HEK293T (cell line): Measurements from ENCODE around the gene CHRNA10.

ENCODE experiments used
- ELF4 ChIP-seq: fragments of 450-650 bp; IDR thresholded peaks from 2 replicates; pipeline ENCODE4 v1.6.1; 2017; ENCODE audit warnings: antibody characterized with exemption
- FOXK2 ChIP-seq: fragments of 450-650 bp; IDR thresholded peaks from 2 replicates; pipeline ENCODE4 v1.6.1; 2016; ENCODE audit warnings: mild to moderate bottlenecking
- FOXM1 ChIP-seq: fragments of 450-650 bp; IDR thresholded peaks from 2 replicates; pipeline ENCODE4 v1.6.1; 2017; ENCODE audit warnings: mild to moderate bottlenecking, borderline replicate concordance
- HDGF ChIP-seq: fragments of 450-650 bp; IDR thresholded peaks from 2 replicates; pipeline ENCODE4 v1.6.1; 2017; ENCODE audit warnings: antibody characterized with exemption, borderline replicate concordance
- LEF1 ChIP-seq: fragments of 450-650 bp; IDR thresholded peaks from 2 replicates; pipeline ENCODE4 v1.6.1; 2017; ENCODE audit warnings: mild to moderate bottlenecking, borderline replicate concordance
- NFRKB ChIP-seq: fragments of 450-650 bp; IDR thresholded peaks from 2 replicates; pipeline ENCODE4 v1.6.1; 2016; ENCODE audit warnings: mild to moderate bottlenecking, moderate library complexity
- PKNOX1 ChIP-seq: fragments of 450-650 bp; IDR thresholded peaks from 2 replicates; pipeline ENCODE4 v1.6.1; 2016
- SP1 ChIP-seq: fragments of 450-650 bp; IDR thresholded peaks from 2 replicates; pipeline ENCODE4 v1.6.1; 2017
- SUZ12 ChIP-seq: fragments of 450-650 bp; IDR thresholded peaks from 2 replicates; pipeline ENCODE4 v1.6.1; 2016; ENCODE audit warnings: mild to moderate bottlenecking
- TARDBP ChIP-seq: fragments of 450-650 bp; IDR thresholded peaks from 2 replicates; pipeline ENCODE4 v1.6.1; 2016

DNA sequence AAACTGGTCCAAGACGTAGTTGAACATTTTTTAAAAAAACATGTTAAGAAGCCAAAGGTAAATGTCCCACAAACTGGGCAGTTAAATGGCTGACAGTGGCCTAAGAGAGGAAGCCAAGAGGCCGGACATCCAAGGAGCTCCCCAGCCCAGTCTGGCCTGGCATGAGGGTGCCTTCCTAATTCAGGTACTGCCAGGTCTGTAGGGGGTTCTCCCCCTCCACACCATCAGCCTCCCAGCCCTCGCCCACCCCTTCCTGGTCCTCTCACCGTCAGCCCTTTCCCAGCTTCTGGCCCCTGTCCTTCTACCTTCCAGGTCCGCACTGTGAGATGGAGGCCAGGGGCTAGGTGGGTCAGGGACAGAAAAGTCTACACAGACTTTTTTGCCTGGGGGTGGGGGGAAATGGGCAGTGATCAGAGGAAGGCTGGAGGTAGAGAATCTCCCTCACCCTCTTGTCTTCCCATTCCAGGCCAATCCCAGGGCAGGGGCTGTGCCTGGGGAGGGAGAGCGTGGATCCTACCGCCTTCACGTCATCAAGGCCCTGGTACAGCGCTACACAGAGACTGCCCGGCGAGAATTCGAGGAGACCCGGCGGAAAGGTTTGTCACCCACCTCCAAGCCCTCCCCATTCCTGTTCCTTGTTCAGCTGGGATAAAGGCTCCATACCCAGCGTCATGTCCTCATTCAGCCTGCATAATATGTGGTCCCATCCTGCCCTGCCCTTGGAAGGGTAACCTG, 35.4 kb downstream of the CHRNA10 start:
- no peak for TF ChIP-seq SP1
- no peak for TF ChIP-seq TARDBP
- no peak for TF ChIP-seq NFRKB
- TF ChIP-seq FOXM1 = no peak
- TF ChIP-seq LEF1 = no peak
- no peak for TF ChIP-seq ELF4
- no peak for TF ChIP-seq HDGF
- no peak for TF ChIP-seq SUZ12
- no peak for TF ChIP-seq PKNOX1
- TF ChIP-seq FOXK2 = no peak
